H9 (cell line): Measurements from ENCODE around the gene CTDSP2. TPM values are rescaled to one million over a fixed set of nuclear protein-coding genes. Genes with fewer than 3 reads are reported as not detected.
A peak's percentile ranks its signal among the peaks of the same experiment; 100 is the strongest.

Source experiments
- DNase-seq: peaks from one replicate; pipeline ENCODE4 v3.0.0-alpha.2; 2017
- H2AFZ ChIP-seq: one replicate; pipeline ENCODE4 v1.6.1; 2013; ENCODE audit warnings: mild to moderate bottlenecking, low read length, control low read depth, moderate library complexity
- H2AK5ac ChIP-seq: 2 replicates; pipeline ENCODE4 v1.6.1; 2013; ENCODE audit warnings: low read length, control low read depth, mixed read lengths; ENCODE audit not compliant: insufficient read length
- H2BK120ac ChIP-seq: one replicate; pipeline ENCODE4 v1.6.1; 2013; ENCODE audit warnings: low read depth, mild to moderate bottlenecking, low read length, control low read depth, inconsistent platforms; ENCODE audit not compliant: poor library complexity, severe bottlenecking
- H2BK12ac ChIP-seq: 2 replicates; pipeline ENCODE4 v1.6.1; 2013; ENCODE audit warnings: low read length, control low read depth, mixed read lengths, low read depth; ENCODE audit not compliant: insufficient read length
- H2BK15ac ChIP-seq: 2 replicates; pipeline ENCODE4 v1.6.1; 2013; ENCODE audit warnings: low read depth, low read length, control low read depth
- H2BK20ac ChIP-seq: one replicate; pipeline ENCODE4 v1.6.1; 2013; ENCODE audit warnings: low read depth, mild to moderate bottlenecking, low read length, control low read depth, inconsistent platforms; ENCODE audit not compliant: poor library complexity, severe bottlenecking
- H2BK5ac ChIP-seq: 2 replicates; pipeline ENCODE4 v1.6.1; 2013; ENCODE audit warnings: low read length, control low read depth, mixed read lengths; ENCODE audit not compliant: insufficient read length
- H3K14ac ChIP-seq: 2 replicates; pipeline ENCODE4 v1.6.1; 2013; ENCODE audit warnings: low read length, control low read depth; ENCODE audit not compliant: insufficient read depth
- H3K18ac ChIP-seq: 2 replicates; pipeline ENCODE4 v1.6.1; 2013; ENCODE audit warnings: low read depth, mild to moderate bottlenecking, mixed read lengths, low read length, control low read depth; ENCODE audit not compliant: insufficient read length
- H3K23ac ChIP-seq: 2 replicates; pipeline ENCODE4 v1.6.1; 2013; ENCODE audit warnings: low read length, control low read depth, mixed read lengths, low read depth; ENCODE audit not compliant: insufficient read length
- H3K23me2 ChIP-seq: 2 replicates; pipeline ENCODE4 v1.6.1; 2013; ENCODE audit warnings: low read depth, mild to moderate bottlenecking, mixed read lengths, low read length, control low read depth; ENCODE audit not compliant: insufficient read length, poor library complexity, severe bottlenecking
- H3K27ac ChIP-seq: 2 replicates; pipeline ENCODE4 v1.5.1; 2013; ENCODE audit warnings: low read length, control low read depth, mixed read lengths, low read depth; ENCODE audit not compliant: insufficient read length
- H3K27me3 ChIP-seq: 2 replicates; pipeline ENCODE4 v1.6.1; 2013; ENCODE audit warnings: low read length, control low read depth, inconsistent platforms; ENCODE audit not compliant: insufficient read depth
- H3K4ac ChIP-seq: 2 replicates; pipeline ENCODE4 v1.6.1; 2013; ENCODE audit warnings: low read depth, mild to moderate bottlenecking, control low read depth, inconsistent platforms, low read length, moderate library complexity
- H3K4me1 ChIP-seq: 2 replicates; pipeline ENCODE4 v1.6.1; 2013; ENCODE audit warnings: low read length, control low read depth, inconsistent platforms; ENCODE audit not compliant: insufficient read depth
- H3K4me2 ChIP-seq: 2 replicates; pipeline ENCODE4 v1.6.1; 2013; ENCODE audit warnings: low read length, control low read depth, mixed read lengths; ENCODE audit not compliant: insufficient read length, insufficient read depth
- H3K56ac ChIP-seq: 2 replicates; pipeline ENCODE4 v1.6.1; 2013; ENCODE audit warnings: low read depth, mild to moderate bottlenecking, mixed read lengths, low read length, control low read depth; ENCODE audit not compliant: insufficient read length
- H3K79me1 ChIP-seq: 2 replicates; pipeline ENCODE4 v1.6.1; 2013; ENCODE audit warnings: low read depth, mild to moderate bottlenecking, moderate library complexity, low read length, control low read depth, inconsistent platforms; ENCODE audit not compliant: insufficient read depth, poor library complexity, severe bottlenecking
- H3K79me2 ChIP-seq: 2 replicates; pipeline ENCODE4 v1.6.1; 2013; ENCODE audit warnings: low read length, control low read depth, inconsistent platforms; ENCODE audit not compliant: insufficient read depth
- H3K9ac ChIP-seq: 2 replicates; pipeline ENCODE4 v1.6.1; 2013; ENCODE audit warnings: low read length, control low read depth, mixed read lengths; ENCODE audit not compliant: insufficient read length; ENCODE audit errors: extremely low read depth
- H3K9me3 ChIP-seq: one replicate; pipeline ENCODE4 v1.6.1; 2013; ENCODE audit warnings: low read depth, low read length, inconsistent platforms; ENCODE audit not compliant: control insufficient read depth
- H3T11ph ChIP-seq: one replicate; pipeline ENCODE4 v1.6.1; 2013; ENCODE audit warnings: mild to moderate bottlenecking, low read length, control low read depth, inconsistent platforms
- H4K20me1 ChIP-seq: one replicate; pipeline ENCODE4 v1.6.1; 2013; ENCODE audit not compliant: control insufficient read depth, insufficient read length, insufficient read depth
- H4K5ac ChIP-seq: 2 replicates; pipeline ENCODE4 v1.6.1; 2013; ENCODE audit warnings: low read depth, mild to moderate bottlenecking, mixed read lengths, low read length, control low read depth; ENCODE audit not compliant: insufficient read length
- H4K8ac ChIP-seq: replicated peaks from 2 replicates; pipeline ENCODE4 v1.6.1; 2013; ENCODE audit warnings: low read length, control low read depth, mixed read lengths, low read depth; ENCODE audit not compliant: insufficient read length
- H4K91ac ChIP-seq: 2 replicates; pipeline ENCODE4 v1.6.1; 2013; ENCODE audit warnings: low read depth, mild to moderate bottlenecking, moderate library complexity, mixed read lengths, low read length, control low read depth; ENCODE audit not compliant: insufficient read length
- H3K27ac Mint-ChIP-seq, 3 experiments: 2 replicates in 2 of 3; 3 replicates in 1 of 3; pipeline ENCODE4 v1.8.0; 2020 to 2021; ENCODE audit warnings: mixed read lengths in 3 of 3, mild to moderate bottlenecking in 1 of 3, moderate library complexity in 1 of 3
- H3K27me3 Mint-ChIP-seq: 2 replicates; pipeline ENCODE4 v1.8.0; 2021; ENCODE audit warnings: low read depth, mild to moderate bottlenecking, moderate library complexity, mixed read lengths
- H3K36me3 Mint-ChIP-seq, 3 experiments: 2 replicates in 2 of 3; 3 replicates in 1 of 3; pipeline ENCODE4 v1.8.0; 2020 to 2021; ENCODE audit warnings: low read depth in 3 of 3, mixed read lengths in 3 of 3; ENCODE audit not compliant: insufficient read depth in 1 of 3
- H3K4me1 Mint-ChIP-seq, 2 experiments: 2 replicates each; pipeline ENCODE4 v1.8.0; 2020; ENCODE audit warnings: mixed read lengths in 2 of 2
- H3K4me3 Mint-ChIP-seq, 2 experiments: 2 replicates in 1 of 2; 3 replicates in 1 of 2; pipeline ENCODE4 v1.8.0; 2020 to 2021; ENCODE audit warnings: mild to moderate bottlenecking in 2 of 2, mixed read lengths in 2 of 2, moderate library complexity in 1 of 2
- H3K9me3 Mint-ChIP-seq, 2 experiments: 2 replicates in 1 of 2; 3 replicates in 1 of 2; pipeline ENCODE4 v1.8.0; 2020; ENCODE audit warnings: mild to moderate bottlenecking in 2 of 2, mixed read lengths in 2 of 2, moderate library complexity in 1 of 2
- CTCF ChIP-seq: fragments of 200-600 bp; sonication (generic); conservative IDR thresholded peaks from 3 replicates; pipeline ENCODE4 v1.8.0; 2021; ENCODE audit warnings: antibody characterized with exemption, mild to moderate bottlenecking
- WGBS: extraction: QIAGEN DNeasy Blood & Tissue Kit; methylation state at CpG from one replicate; pipeline ENCODE4 v1.1.7; 2013; ENCODE audit warnings: missing lambda C conversion rate, low lambda C conversion rate, mixed read lengths; ENCODE audit not compliant: insufficient read length; ENCODE audit errors: extremely low coverage; 5-methylcytosine and 5-hydroxymethylcytosine counted together
- total RNA-seq: library from RNA; stranded (reverse); gene quantifications from 2 replicates; pipeline ENCODE4 v1.2.1, GENCODE V29; 2021

Gene CTDSP2
- total RNA-seq, 1 experiment from 2014 or later = 103 TPM

- peak overlapping the region; percentile 58 for H3K4me2 ChIP-seq
- H3K4me1 ChIP-seq = peaks cover 15% of the 10 kb centered on the region
- peak overlapping the region; percentile 92 for H3K4ac ChIP-seq
- no peak overlapping the region for H3K23ac ChIP-seq
- H3K14ac ChIP-seq = peak overlapping the region; percentile 98
- Mint-ChIP-seq H3K36me3 (peaks cover 0 to 2% (median 0%) of the 10 kb centered on the region in 3 experiments; a peak in 3 of 7 replicates), H3K27ac (peak overlapping the region in 2 of 3 experiments; percentile 86 to 93; a peak in 3 of 7 replicates), H3K4me1 (peaks cover 49 to 51% of the 10 kb centered on the region in 2 experiments), H3K9me3 (no peaks in the 10 kb centered on the region), H3K4me3 (peak overlapping the region; percentile 81 to 87), H3K27me3 (peaks cover 7% of the 10 kb centered on the region)
- peak overlapping the region; percentile 81 for H3K27ac ChIP-seq
- H3K27me3 ChIP-seq = no peaks in the 10 kb centered on the region
- no peaks in the 10 kb centered on the region for H3K9me3 ChIP-seq
- peak overlapping the region; percentile 97 for H3K9ac ChIP-seq
- H3K79me2 ChIP-seq = peaks cover 29% of the 10 kb centered on the region; the same call in 1 of the 2 replicates
- no peaks in the 10 kb centered on the region for H3K79me1 ChIP-seq
- no peak for TF ChIP-seq CTCF
- no peak overlapping the region for H2BK120ac ChIP-seq
- H4K20me1 ChIP-seq = no peaks in the 10 kb centered on the region
- H2AK5ac ChIP-seq = no peak overlapping the region
- peaks cover 20% of the 10 kb centered on the region for H3K23me2 ChIP-seq
- H2BK12ac ChIP-seq = peak overlapping the region; percentile 94
- H2AFZ ChIP-seq = no peak overlapping the region
- DNase-seq = peak; percentile 77
- no peak overlapping the region for H2BK20ac ChIP-seq
- peak overlapping the region; percentile 83 for H4K5ac ChIP-seq
- H4K91ac ChIP-seq = peak overlapping the region; percentile 97
- H3T11ph ChIP-seq = no peak overlapping the region
- peak overlapping the region; percentile 20 for H3K56ac ChIP-seq
- no peak overlapping the region for H4K8ac ChIP-seq
- H3K18ac ChIP-seq = peak overlapping the region; percentile 91
- H2BK15ac ChIP-seq = peak overlapping the region; percentile 41
- WGBS = no CpG with 5 or more reads among the region's 81 CpGs
- H2BK5ac ChIP-seq = peak overlapping the region; percentile 41
Measured at GRCh38 chr12:57845478-57846284, 848 bp downstream of the CTDSP2 start.
